ENCODE results near the gene RUFY1.

- TF ChIP-seq CTCF (IDR thresholded peaks at IDR 0.05): no peak
- no peak for TF ChIP-seq POLR2A (IDR thresholded peaks at IDR 0.05)
Measured at GRCh38 chr5:179504191-179504590, 46.2 kb upstream of the RUFY1 start.

Measured in right lobe of liver (tissue), 4 donors.